Stomach (tissue), 4 donors: Measurements from ENCODE around the gene SLC7A9.

Source experiments
- CTCF ChIP-seq, 7 experiments: fragments of 450-650 bp in 4 of 7; fragments of 200-600 bp in 3 of 7; sonication (generic) in 3 of 7; IDR thresholded peaks; one replicate each; pipeline ENCODE4 v1.5.1; 2016 to 2019; ENCODE audit warnings: antibody characterized with exemption in 7 of 7, control low read depth in 2 of 7, mild to moderate bottlenecking in 1 of 7
- POLR2A ChIP-seq, 4 donors: fragments of 450-650 bp; IDR thresholded peaks; one replicate each; pipeline ENCODE4 v1.6.1; 2016; ENCODE audit warnings: antibody characterized with exemption in 4 of 4, control low read depth in 2 of 4, mild to moderate bottlenecking in 1 of 4, moderate library complexity in 1 of 4
- POLR2AphosphoS5 ChIP-seq, 3 donors: sonication (generic); formaldehyde crosslinking; IDR thresholded peaks; one replicate each; pipeline ENCODE4 v1.6.1; 2016; ENCODE audit warnings: antibody characterized with exemption in 3 of 3

GRCh38 chr19:32828643-32829344, 40.8 kb downstream of the SLC7A9 start:
- no peak for TF ChIP-seq POLR2A (IDR thresholded peaks at IDR 0.05)
- TF ChIP-seq CTCF (IDR thresholded peaks at IDR 0.05): no peak
- TF ChIP-seq POLR2AphosphoS5 (IDR thresholded peaks at IDR 0.05): no peak
